K562 (cell line): ENCODE data around the gene FITM1. TPM values are rescaled to one million over a fixed set of nuclear protein-coding genes. Genes with fewer than 3 reads are reported as not detected.
A peak's percentile ranks its signal among the peaks of the same experiment; 100 is the strongest.

ENCODE experiments used
- BRCA1 ChIP-seq, 2 experiments: fragments of 450-650 bp in 1 of 2; sonication (generic) in 1 of 2; formaldehyde crosslinking in 1 of 2; IDR thresholded peaks; 2 replicates each; pipeline versions ENCODE4 v1.5.0 to v1.6.1; 2017 to 2020; ENCODE audit warnings: mild to moderate bottlenecking in 1 of 2, missing genetic modification reagents in 1 of 2
- DIDO1 ChIP-seq: fragments of 450-650 bp; IDR thresholded peaks from 2 replicates; pipeline ENCODE4 v1.6.1; 2016; ENCODE audit warnings: low read depth, missing biosample characterization, missing genetic modification characterization
- E2F3 ChIP-seq: fragments of 250-450 bp; sonication (Bioruptor Pico); IDR thresholded peaks from 2 replicates; pipeline ENCODE4 v1.4.0; 2020; ENCODE audit warnings: mild to moderate bottlenecking
- GTF2A2 ChIP-seq: IDR thresholded peaks from 2 replicates; pipeline ENCODE4 v1.6.1; 2016; ENCODE audit warnings: mild to moderate bottlenecking, missing genetic modification characterization, missing compliant biosample characterization
- HCFC1 ChIP-seq: IDR thresholded peaks from 2 replicates; pipeline ENCODE4 v1.6.1; 2012; ENCODE audit warnings: low read depth, low read length, improper control_type of control experiment
- MBD1 ChIP-seq: fragments of 250-450 bp; sonication (Bioruptor Pico); IDR thresholded peaks from 2 replicates; pipeline ENCODE4 v1.8.0; 2022; ENCODE audit warnings: inconsistent platforms
- NCOA2 ChIP-seq, 2 experiments: fragments of 450-650 bp; IDR thresholded peaks; 2 replicates each; pipeline ENCODE4 v1.6.1; 2018; ENCODE audit warnings: mild to moderate bottlenecking in 2 of 2, moderate library complexity in 1 of 2; ENCODE audit not compliant: partially characterized antibody in 2 of 2
- NELFE ChIP-seq: IDR thresholded peaks from 2 replicates; pipeline ENCODE4 v1.6.1; 2011; ENCODE audit warnings: mild to moderate bottlenecking; ENCODE audit not compliant: insufficient read depth, insufficient read length
- NFRKB ChIP-seq: fragments of 450-650 bp; IDR thresholded peaks from 2 replicates; pipeline ENCODE4 v1.6.1; 2016; ENCODE audit warnings: low read depth
- NR2C2 ChIP-seq, 2 experiments: fragments of 200-800 bp in 1 of 2; sonication (Bioruptor generic) in 1 of 2; sonication (generic) in 1 of 2; formaldehyde crosslinking in 1 of 2; IDR thresholded peaks; 2 replicates each; pipeline versions ENCODE4 v1.6.1 to v1.8.0; 2016 to 2022; ENCODE audit warnings: mild to moderate bottlenecking in 1 of 2, missing compliant biosample characterization in 1 of 2, missing genetic modification characterization in 1 of 2, missing genetic modification reagents in 1 of 2
- PCBP1 ChIP-seq: fragments of 200-400 bp; formaldehyde crosslinking; IDR thresholded peaks from 2 replicates; pipeline ENCODE4 v1.6.1; 2018; ENCODE audit warnings: mild to moderate bottlenecking, low read depth, low read length; ENCODE audit not compliant: poor library complexity, severe bottlenecking
- SIN3B ChIP-seq: fragments of 450-650 bp; IDR thresholded peaks from 2 replicates; pipeline ENCODE4 v1.6.1; 2017; ENCODE audit warnings: low read depth, mild to moderate bottlenecking, moderate library complexity
- SNRNP70 ChIP-seq: fragments of 200-400 bp; formaldehyde crosslinking; optimal IDR thresholded peaks from 2 replicates; pipeline ENCODE3; 2017; ENCODE audit warnings: low read depth, low read length
- SOX6 ChIP-seq: fragments of 450-650 bp; IDR thresholded peaks from 2 replicates; pipeline ENCODE4 v1.6.1; 2014; ENCODE audit warnings: mild to moderate bottlenecking
- TAF1 ChIP-seq: IDR thresholded peaks from 2 replicates; pipeline ENCODE4 v1.6.1; 2011; ENCODE audit warnings: mild to moderate bottlenecking, low read length, moderate library complexity; ENCODE audit not compliant: insufficient read depth, control insufficient read depth, severe bottlenecking; ENCODE audit errors: extremely low read depth
- UBTF ChIP-seq, 2 experiments: IDR thresholded peaks; 2 replicates each; pipeline ENCODE4 v1.6.1; 2012; ENCODE audit warnings: improper control_type of control experiment in 2 of 2, low read depth in 2 of 2, low read length in 2 of 2, borderline replicate concordance in 1 of 2
- ZBTB12 ChIP-seq: fragments of 250-450 bp; sonication (Bioruptor Pico); IDR thresholded peaks from 2 replicates; pipeline ENCODE4 v1.4.0; 2020
- ZBTB7A ChIP-seq: IDR thresholded peaks from 2 replicates; pipeline ENCODE4 v1.6.1; 2011; ENCODE audit warnings: low read depth, mild to moderate bottlenecking, low read length, moderate library complexity, borderline replicate concordance; ENCODE audit not compliant: control insufficient read depth
- ZNF133 ChIP-seq: fragments of 250-450 bp; sonication (Bioruptor Pico); IDR thresholded peaks from 2 replicates; pipeline ENCODE4 v1.4.0; 2020; ENCODE audit warnings: mild to moderate bottlenecking
- ZNF354B ChIP-seq: fragments of 250-450 bp; sonication (Bioruptor Pico); IDR thresholded peaks from 2 replicates; pipeline ENCODE4 v1.4.0; 2020
- polyA plus RNA-seq, 8 experiments: library from polyadenylated mRNA; depleted of rRNA in 4 of 8; stranded (reverse) in 5 of 8; unstranded in 3 of 8; fragments of >200 nt; fragmentation: Nextera tagmentation in 2 of 8; fragmentation: Illumina TruSeq in 1 of 8; extraction: Ambion mirVana in 2 of 8; extraction: Trizol in 1 of 8; gene quantifications; 2 replicates each; pipeline versions ENCODE4 v1.2.1 to v1.2.3, GENCODE V29; 2011 to 2014; ENCODE audit warnings: inconsistent platforms in 1 of 8, missing spikeins in 1 of 8
- total RNA-seq, 7 experiments: library from RNA; depleted of rRNA in 6 of 7; stranded (reverse); fragments of >200 nt in 6 of 7; fragmentation: Illumina TruSeq in 2 of 7; extraction: Trizol in 2 of 7; gene quantifications; 2 replicates each; pipeline versions ENCODE4 v1.2.1 to v1.2.3, GENCODE V29; 2011 to 2021; ENCODE audit warnings: low replicate concordance in 1 of 7
- TF ChIP-seq, protein P1 (sequence below): fragments of 200-800 bp; sonication (Bioruptor generic); IDR thresholded peaks from 2 replicates; pipeline ENCODE4 v1.6.1; 2017; ENCODE audit warnings: missing genetic modification characterization, missing compliant biosample characterization

Gene FITM1
- total and polyA plus RNA-seq, 9 of the 15 experiments (the other 6 are each of a cell fraction or from before 2014, with no cell fraction given) = 0.09 to 0.20 TPM; not detected in 7

GRCh38 chr14:24113801-24114531 is 16.5 kb upstream of the FITM1 start (continued):
- TF ChIP-seq ZBTB12 (CRISPR knock-in tag) = no peak
- no peak for TF ChIP-seq ZNF354B (CRISPR knock-in tag)
- TF ChIP-seq SIN3B = no peak
- TF ChIP-seq ZBTB7A = peak; percentile 67; the same call in 1 of the 2 replicates
- TF ChIP-seq ZNF133 (CRISPR knock-in tag) = no peak
- TF ChIP-seq SNRNP70 = no peak
- TF ChIP-seq NCOA2 (IDR thresholded peaks at IDR 0.05; ENCODE audit: partially characterized antibody in 2 of 2) = peak in 1 of 2 experiments; percentile 99
- TF ChIP-seq NFRKB = 0 out of 2 replicates have a peak, but pooled peaks have one; percentile 57
- no peak for TF ChIP-seq DIDO1
- TF ChIP-seq BRCA1 (IDR thresholded peaks at IDR 0.05) = no peak
- TF ChIP-seq BRCA1 (CRISPR knock-in tag; IDR thresholded peaks at IDR 0.05) = no peak
- TF ChIP-seq, protein P1, sequence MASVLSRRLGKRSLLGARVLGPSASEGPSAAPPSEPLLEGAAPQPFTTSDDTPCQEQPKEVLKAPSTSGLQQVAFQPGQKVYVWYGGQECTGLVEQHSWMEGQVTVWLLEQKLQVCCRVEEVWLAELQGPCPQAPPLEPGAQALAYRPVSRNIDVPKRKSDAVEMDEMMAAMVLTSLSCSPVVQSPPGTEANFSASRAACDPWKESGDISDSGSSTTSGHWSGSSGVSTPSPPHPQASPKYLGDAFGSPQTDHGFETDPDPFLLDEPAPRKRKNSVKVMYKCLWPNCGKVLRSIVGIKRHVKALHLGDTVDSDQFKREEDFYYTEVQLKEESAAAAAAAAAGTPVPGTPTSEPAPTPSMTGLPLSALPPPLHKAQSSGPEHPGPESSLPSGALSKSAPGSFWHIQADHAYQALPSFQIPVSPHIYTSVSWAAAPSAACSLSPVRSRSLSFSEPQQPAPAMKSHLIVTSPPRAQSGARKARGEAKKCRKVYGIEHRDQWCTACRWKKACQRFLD = no peak
- no peak for TF ChIP-seq E2F3 (CRISPR knock-in tag)
- TF ChIP-seq MBD1 (CRISPR knock-in tag) = no peak
- no peak for TF ChIP-seq NR2C2 (CRISPR knock-in tag; IDR thresholded peaks at IDR 0.05)
- TF ChIP-seq NR2C2 (tag; IDR thresholded peaks at IDR 0.05) = no peak; the same call in none of the 2 replicates
- TF ChIP-seq NELFE = no peak
- no peak for TF ChIP-seq PCBP1
- peak in 1 of 2 experiments; percentile 46; a peak in 1 of 4 replicates for TF ChIP-seq UBTF (IDR thresholded peaks at IDR 0.05; ENCODE audit: borderline replicate concordance in 1 of 2, low read depth in 2 of 2, low read length in 2 of 2)
- 0 out of 2 replicates have a peak, but pooled peaks have one; percentile 5 for TF ChIP-seq HCFC1
- no peak for TF ChIP-seq SOX6
- TF ChIP-seq GTF2A2 (tag) = no peak
- TF ChIP-seq TAF1 = no peak
